HepG2 (cell line): Measurements from ENCODE around the gene HOXA5. TPM values are rescaled to one million over a fixed set of nuclear protein-coding genes. Genes with fewer than 3 reads are reported as not detected.

ENCODE experiments used
- ATAC-seq: fragments of 200-7000 bp; cut with Tn5 transposase; 3 replicates; pipeline ENCODE4 v1.9.1; 2020; ENCODE audit warnings: mild to moderate bottlenecking, moderate library complexity
- BruUV-seq: library from RNA; stranded (reverse); fragments of 400-500 nt; replicated peaks from 2 replicates; lab custom pipeline; 2021; lab: Mats Ljungman, UMichigan
- CTCF ChIA-PET: fragments of 300-600 bp; formaldehyde crosslinking; extraction: SDS; loops from one replicate; lab custom pipeline; 2021; ENCODE audit warnings: low total read pairs, inconsistent platforms, low intra/inter-chr PET ratio; lab: Yijun Ruan, JAX
- POLR2A ChIA-PET: fragments of 350-600 bp; sonication (Branson Sonifier 250); formaldehyde crosslinking; loops from one replicate; lab custom pipeline; 2020; ENCODE audit warnings: antibody characterized with exemption, inconsistent platforms; lab: Yijun Ruan, JAX
- DNase-seq: peaks from one replicate; pipeline ENCODE4 v3.0.0-alpha.2; 2015; ENCODE audit warnings: low spot score
- FAIRE-seq: peaks from 3 replicates; lab custom pipeline; 2011; peaks lifted over from hg19 to GRCh38; lab: Jason Lieb, UNC
- H2AFZ ChIP-seq: one replicate; pipeline ENCODE4 v1.6.1; 2011; ENCODE audit warnings: low read length, inconsistent platforms
- H3K27ac ChIP-seq: fragments of 300-600 bp; 3 replicates; pipeline ENCODE4 v1.8.0; 2011; ENCODE audit warnings: mixed run types, mild to moderate bottlenecking, mixed read lengths, low read length, inconsistent platforms; ENCODE audit not compliant: insufficient read depth; ENCODE audit errors: extremely low read length
- H3K27me3 ChIP-seq, 2 experiments: fragments of 200-600 bp in 1 of 2; 2 replicates in 1 of 2; 3 replicates in 1 of 2; pipeline versions ENCODE4 v1.6.0 to v1.8.0; 2011; ENCODE audit warnings: low read length in 2 of 2, mild to moderate bottlenecking in 2 of 2, moderate library complexity in 2 of 2, inconsistent platforms in 1 of 2; ENCODE audit not compliant: insufficient read depth in 2 of 2, control insufficient read depth in 1 of 2
- H3K36me3 ChIP-seq, 2 experiments: fragments of 200-600 bp in 1 of 2; replicated peaks in 1 of 2; 2 replicates in 1 of 2; 3 replicates in 1 of 2; pipeline versions ENCODE4 v1.5.1 to v1.8.0; 2011; ENCODE audit warnings: low read length in 2 of 2, inconsistent platforms in 1 of 2; ENCODE audit not compliant: insufficient read depth in 2 of 2, control insufficient read depth in 1 of 2
- H3K4me1 ChIP-seq: 2 replicates; pipeline ENCODE4 v1.5.1; 2012; ENCODE audit warnings: low read length, inconsistent platforms; ENCODE audit not compliant: insufficient read depth
- H3K4me2 ChIP-seq: 2 replicates; pipeline ENCODE4 v1.6.0; 2011; ENCODE audit warnings: low read depth, low read length, inconsistent platforms
- H3K4me3 ChIP-seq, 3 experiments: fragments of 200-600 bp in 1 of 3; sonication (generic), shearing (Covaris generic) in 1 of 3; replicated peaks in 1 of 3; 2 replicates each; pipeline ENCODE4 v1.5.1; 2011 to 2016; ENCODE audit warnings: low read length in 3 of 3, inconsistent platforms in 2 of 3, low read depth in 2 of 3, mild to moderate bottlenecking in 2 of 3, control low read depth in 1 of 3, mixed read lengths in 1 of 3; ENCODE audit not compliant: insufficient read depth in 1 of 3
- H3K79me2 ChIP-seq: one replicate; pipeline ENCODE4 v1.6.1; 2011; ENCODE audit warnings: low read length, inconsistent platforms; ENCODE audit not compliant: insufficient read depth
- H3K9ac ChIP-seq: 2 replicates; pipeline ENCODE4 v1.6.0; 2011; ENCODE audit warnings: mild to moderate bottlenecking, low read depth, low read length, inconsistent platforms; ENCODE audit not compliant: insufficient read depth
- H3K9me3 ChIP-seq: 2 replicates; pipeline ENCODE4 v1.5.1; 2012; ENCODE audit warnings: mild to moderate bottlenecking, low read length
- H4K20me1 ChIP-seq: 2 replicates; pipeline ENCODE4 v1.6.0; 2011; ENCODE audit warnings: inconsistent platforms, mild to moderate bottlenecking, low read length, moderate library complexity; ENCODE audit not compliant: insufficient read depth
- DNMT3B ChIP-seq: conservative IDR thresholded peaks from 2 replicates; pipeline ENCODE4 v1.6.1; 2016; ENCODE audit warnings: missing biosample characterization, control low read depth
- DZIP1 ChIP-seq: sonication (generic); formaldehyde crosslinking; IDR thresholded peaks from 2 replicates; pipeline ENCODE4 v1.5.0; 2020; ENCODE audit warnings: mild to moderate bottlenecking, missing genetic modification reagents
- HNRNPLL ChIP-seq: fragments of 200-400 bp; formaldehyde crosslinking; IDR thresholded peaks from 2 replicates; pipeline ENCODE4 v1.6.1; 2017; ENCODE audit warnings: mild to moderate bottlenecking, low read depth, low read length; ENCODE audit not compliant: poor library complexity, severe bottlenecking
- JARID2 ChIP-seq: sonication (generic); formaldehyde crosslinking; IDR thresholded peaks from 2 replicates; pipeline ENCODE4 v1.8.1; 2023; ENCODE audit warnings: missing genetic modification reagents, inconsistent platforms; ENCODE audit not compliant: insufficient replicate concordance
- PCBP2 ChIP-seq: fragments of 200-400 bp; formaldehyde crosslinking; optimal IDR thresholded peaks from 2 replicates; pipeline ENCODE3; 2018; ENCODE audit warnings: low read length, low read depth; ENCODE audit not compliant: poor library complexity, severe bottlenecking
- SETDB1 ChIP-seq: sonication (generic); formaldehyde crosslinking; IDR thresholded peaks from 2 replicates; pipeline ENCODE4 v1.5.1; 2020; ENCODE audit warnings: missing genetic modification reagents, mild to moderate bottlenecking, borderline replicate concordance
- SOX13 ChIP-seq, 3 experiments: fragments of 450-650 bp in 1 of 3; sonication (generic) in 1 of 3; formaldehyde crosslinking in 1 of 3; IDR thresholded peaks in 2 of 3; conservative IDR thresholded peaks in 1 of 3; 2 replicates each; pipeline versions ENCODE4 v1.5.0 to v1.6.1; 2016 to 2020; ENCODE audit warnings: antibody characterized with exemption in 1 of 3, mild to moderate bottlenecking in 1 of 3, missing compliant biosample characterization in 1 of 3, missing genetic modification reagents in 1 of 3, moderate library complexity in 1 of 3
- TEF ChIP-seq: sonication (generic); formaldehyde crosslinking; IDR thresholded peaks from 2 replicates; pipeline ENCODE4 v1.5.0; 2020; ENCODE audit warnings: missing genetic modification reagents
- ZNF569 ChIP-seq: sonication (generic); formaldehyde crosslinking; IDR thresholded peaks from 2 replicates; pipeline ENCODE4 v1.5.0; 2020; ENCODE audit warnings: mild to moderate bottlenecking, missing genetic modification reagents, moderate library complexity, borderline replicate concordance
- WGBS: methylation state at CpG from one replicate; pipeline ENCODE4 v1.1.6; 2017; ENCODE audit warnings: low lambda C conversion rate; 5-methylcytosine and 5-hydroxymethylcytosine counted together
- in situ Hi-C: cut with HindIII; loops from 2 replicates; pipeline ENCODE4 v1.10.0; 2017; ENCODE audit warnings: low pct_unique_long_range_greater_than_20kb; ENCODE audit not compliant: extremely low pct_ligation_motif_present
- intact Hi-C: fragments of 100-400 bp; cut with micrococcal nuclease; formaldehyde crosslinking; loops from one replicate; pipeline ENCODE4 v1.10.0; 2022; ENCODE audit not compliant: unreplicated experiment
- polyA plus RNA-seq, 8 experiments: library from polyadenylated mRNA; depleted of rRNA in 3 of 8; stranded (reverse) in 7 of 8; unstranded in 1 of 8; fragments of >200 nt; fragmentation: Illumina TruSeq in 4 of 8; extraction: Trizol in 4 of 8; gene quantifications; 2 replicates each; pipeline versions ENCODE4 v1.2.1 to v1.2.3, GENCODE V29; 2011 to 2016; ENCODE audit warnings: low read depth in 4 of 8, missing spikeins in 1 of 8, mixed read lengths in 1 of 8; ENCODE audit not compliant: insufficient read depth in 1 of 8
- total RNA-seq, 5 experiments: library from RNA; depleted of rRNA; stranded (reverse); fragments of >200 nt; fragmentation: Illumina TruSeq; extraction: Trizol; gene quantifications; 2 replicates each; pipeline ENCODE4 v1.2.3, GENCODE V29; 2016; ENCODE audit warnings: low read depth in 1 of 5
- TF ChIP-seq, protein P1 (sequence below): sonication (generic); formaldehyde crosslinking; IDR thresholded peaks from 2 replicates; pipeline ENCODE4 v1.4.0; 2020; ENCODE audit warnings: missing genetic modification reagents
- TF ChIP-seq, protein P2 (sequence below): sonication (generic); formaldehyde crosslinking; IDR thresholded peaks from 2 replicates; pipeline ENCODE4 v1.8.0; 2022; ENCODE audit warnings: mild to moderate bottlenecking, missing genetic modification reagents, moderate library complexity

Gene HOXA5
- total and polyA plus RNA-seq, 2 of the 13 experiments (the other 11 are each of a cell fraction or from before 2014, with no cell fraction given), result 3.2 to 3.6 TPM

- no peak for TF ChIP-seq DZIP1 (CRISPR knock-in tag)
- no peak for TF ChIP-seq TEF
- TF ChIP-seq JARID2 (CRISPR knock-in tag), result no peak
Observed at GRCh38 chr7:27168265-27168947, 24.9 kb upstream of the HOXA5 start (continued).

DNA sequence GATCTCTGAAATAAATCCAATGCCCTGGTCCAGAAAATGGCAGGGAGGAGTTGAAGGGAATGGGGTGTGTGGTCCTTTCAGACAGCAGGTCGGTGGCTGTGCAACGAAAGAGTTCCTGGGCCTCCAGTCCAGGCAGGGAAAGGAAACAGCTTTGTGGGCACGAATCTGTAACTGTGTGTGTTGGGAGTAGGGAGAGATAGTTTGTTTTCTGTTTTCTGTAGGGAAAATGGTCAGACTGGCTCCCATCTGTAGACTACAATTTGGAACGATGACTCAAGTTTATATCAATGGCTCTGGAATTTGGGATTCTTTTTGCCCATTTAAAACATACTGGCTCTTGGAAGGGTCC lies 24.4 kb upstream of the HOXA5 start:
- no peaks in the 10 kb centered on the region for H3K79me2 ChIP-seq
- in situ Hi-C loops, result loop anchor here (25.0 kb wide), 1 partner anchor 1081 kb away; no protein-coding TSS in a partner anchor
- H3K36me3 ChIP-seq, result no peaks in the 10 kb centered on the region
- H3K4me1 ChIP-seq, result peaks cover 16% of the 10 kb centered on the region
- ChIA-PET POLR2A (no interaction called here), CTCF (no interaction called here)
- ATAC-seq, result no peak
- no peak for DNase-seq
- H3K4me2 ChIP-seq, result no peak overlapping the region
- BruUV-seq, result no TSS peak
- TF ChIP-seq SETDB1 (CRISPR knock-in tag) (no peak), PCBP2 (no peak), HNRNPLL (no peak), ZNF569 (CRISPR knock-in tag) (no peak), DNMT3B (CRISPR knock-in tag) (no peak), SOX13 (IDR thresholded peaks at IDR 0.05) (no peak), SOX13 (CRISPR knock-in tag; conservative IDR thresholded peaks at IDR 0.05 in 1 of 2, IDR thresholded peaks at IDR 0.05 in 1 of 2) (no peak)
- TF ChIP-seq, protein P1, sequence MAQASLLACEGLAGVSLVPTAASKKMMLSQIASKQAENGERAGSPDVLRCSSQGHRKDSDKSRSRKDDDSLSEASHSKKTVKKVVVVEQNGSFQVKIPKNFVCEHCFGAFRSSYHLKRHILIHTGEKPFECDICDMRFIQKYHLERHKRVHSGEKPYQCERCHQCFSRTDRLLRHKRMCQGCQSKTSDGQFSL, result no peak
- TF ChIP-seq, protein P2, sequence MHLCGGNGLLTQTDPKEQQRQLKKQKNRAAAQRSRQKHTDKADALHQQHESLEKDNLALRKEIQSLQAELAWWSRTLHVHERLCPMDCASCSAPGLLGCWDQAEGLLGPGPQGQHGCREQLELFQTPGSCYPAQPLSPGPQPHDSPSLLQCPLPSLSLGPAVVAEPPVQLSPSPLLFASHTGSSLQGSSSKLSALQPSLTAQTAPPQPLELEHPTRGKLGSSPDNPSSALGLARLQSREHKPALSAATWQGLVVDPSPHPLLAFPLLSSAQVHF, result no peak
- H3K27ac ChIP-seq, result no peak overlapping the region
- intact Hi-C loops, result no loop called here
- H2AFZ ChIP-seq, result no peak overlapping the region
- 57% methylated on average over 4 of the region's 4 CpGs for WGBS
- H3K9ac ChIP-seq, result no peak overlapping the region
- no peaks in the 10 kb centered on the region for H4K20me1 ChIP-seq
- H3K27me3 ChIP-seq, result peaks cover 2 to 64% of the 10 kb centered on the region in 2 experiments
- FAIRE-seq, result no peak
- no peaks in the 10 kb centered on the region for H3K9me3 ChIP-seq
- no peak overlapping the region for H3K4me3 ChIP-seq
